NCI-H1048 (cell line): Measurements from ENCODE around the gene TNFRSF19.

Experiments used
- DNase-seq: peaks from one replicate; lab custom pipeline; 2025; lab: John Stamatoyannopoulos, UW

The TNFRSF19 gene

GRCh38 chr13:23716401-23716800, 146.2 kb downstream of the TNFRSF19 start:
- no peak for DNase-seq

DNA sequence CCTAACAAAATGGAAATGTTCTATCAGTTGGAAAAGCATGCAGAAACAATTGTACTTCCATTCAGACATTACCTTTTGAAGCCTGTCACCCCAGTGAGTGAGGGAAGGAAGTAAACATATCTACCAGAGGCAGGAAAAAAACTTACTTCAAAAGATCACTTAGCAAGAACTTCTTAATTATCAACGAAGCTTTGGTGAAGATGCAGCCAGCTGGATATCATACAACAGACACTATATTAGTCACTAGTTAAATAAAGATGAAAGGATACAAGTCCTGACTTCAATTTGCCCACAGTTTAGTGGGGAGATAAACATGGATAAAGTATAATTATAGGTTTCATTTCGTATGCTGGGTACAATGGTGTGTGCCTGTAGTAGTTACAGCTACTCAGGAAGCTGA, 148.8 kb downstream of the TNFRSF19 start:
- DNase-seq, result no peak

- no peak for DNase-seq
Observed at GRCh38 chr13:23722726-23723453, 152.7 kb downstream of the TNFRSF19 start.

DNA sequence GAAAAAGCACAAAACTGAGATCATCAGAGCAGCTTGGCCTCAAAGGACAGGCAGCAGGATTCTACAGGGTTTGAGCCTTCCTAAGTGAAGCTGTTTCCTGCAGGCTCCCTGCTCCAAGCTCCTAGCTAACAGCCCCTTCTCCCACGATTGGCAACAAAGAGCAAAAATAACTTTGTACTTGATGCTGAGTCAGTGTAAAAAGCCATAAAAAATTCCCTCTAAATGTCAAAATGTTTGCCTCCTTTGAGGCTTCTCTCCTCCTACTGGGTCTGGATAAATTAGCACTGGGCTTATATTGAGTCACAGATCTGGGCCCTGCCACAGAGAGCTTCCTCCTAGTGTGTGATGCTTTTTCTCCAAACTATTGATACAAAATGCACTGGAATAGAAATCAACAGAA, 153.3 kb downstream of the TNFRSF19 start:
- DNase-seq, result no peak

DNA sequence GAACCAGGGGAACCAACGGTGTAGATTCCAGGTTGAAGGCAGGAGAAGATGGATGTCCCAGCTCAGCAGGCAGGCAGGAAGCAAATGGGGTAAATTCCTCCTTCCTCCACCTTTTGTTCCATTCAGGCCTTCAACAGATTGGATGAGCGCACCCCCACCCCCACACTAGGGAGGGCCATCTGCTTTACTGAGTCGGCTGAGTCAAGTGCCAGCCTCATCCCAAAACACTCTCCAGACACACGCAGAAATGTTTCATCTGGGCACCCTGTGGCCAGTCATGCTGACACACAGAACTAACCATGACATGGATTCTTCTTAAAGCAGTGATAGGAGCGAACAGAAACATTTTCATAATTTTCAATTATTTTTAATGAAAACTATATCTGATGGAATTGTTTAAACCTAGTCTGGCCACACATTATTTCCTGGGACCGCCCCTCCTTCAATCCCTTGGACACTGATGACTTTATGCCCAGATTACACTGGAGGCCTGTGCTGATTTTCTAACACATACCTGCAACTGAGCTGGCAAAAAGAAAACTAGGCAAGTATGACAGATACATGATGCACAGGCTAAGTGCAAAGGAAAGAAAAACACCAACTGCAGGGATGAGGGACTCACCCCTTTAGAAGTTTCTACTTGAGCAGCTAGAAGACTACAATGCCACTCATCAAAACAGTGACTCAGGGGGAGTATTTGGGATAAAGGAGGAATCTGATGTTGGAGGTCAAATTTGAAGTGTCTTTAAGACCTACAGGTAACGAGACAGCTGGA, 154.2 kb downstream of the TNFRSF19 start:
- DNase-seq, result no peak
